WTC11 (cell line): ENCODE data around the gene HMGCS1. TPM values are rescaled to one million over a fixed set of nuclear protein-coding genes. Genes with fewer than 3 reads are reported as not detected.

ENCODE experiments used
- ATAC-seq: fragments of 200-7000 bp; cut with Tn5 transposase; 2 replicates; pipeline ENCODE4 v1.10.0; 2021; ENCODE audit warnings: mild to moderate bottlenecking, moderate library complexity
- CTCF ChIA-PET: fragments of 300-600 bp; sonication (Branson Sonifier 250); formaldehyde crosslinking; loops from one replicate; lab custom pipeline; 2021; ENCODE audit warnings: antibody characterized with exemption; lab: Charles Lee
- POLR2A ChIA-PET: fragments of 350-600 bp; sonication (Branson Sonifier 250); formaldehyde crosslinking; loops from one replicate; lab custom pipeline; 2021; ENCODE audit warnings: antibody characterized with exemption; lab: Charles Lee
- DNase-seq: peaks from one replicate; pipeline ENCODE4 v3.0.0; 2021; ENCODE audit warnings: low spot score
- H3K27ac Mint-ChIP-seq: 2 replicates; pipeline ENCODE4 v1.8.0; 2021; ENCODE audit warnings: mixed read lengths
- H3K27me3 Mint-ChIP-seq: 2 replicates; pipeline ENCODE4 v1.8.0; 2021; ENCODE audit warnings: low read depth, mild to moderate bottlenecking, moderate library complexity, mixed read lengths
- H3K36me3 Mint-ChIP-seq: 2 replicates; pipeline ENCODE4 v1.8.0; 2021; ENCODE audit warnings: mixed read lengths
- H3K4me1 Mint-ChIP-seq: 2 replicates; pipeline ENCODE4 v1.8.0; 2022; ENCODE audit warnings: mixed read lengths
- H3K4me3 Mint-ChIP-seq: 2 replicates; pipeline ENCODE4 v1.8.0; 2021; ENCODE audit warnings: mild to moderate bottlenecking, moderate library complexity, mixed read lengths
- H3K9me3 Mint-ChIP-seq: 2 replicates; pipeline ENCODE4 v1.8.0; 2021; ENCODE audit warnings: mixed read lengths
- ATF1 ChIP-seq: sonication (generic); formaldehyde crosslinking; IDR thresholded peaks from 2 replicates; pipeline ENCODE4 v1.8.1; 2023; ENCODE audit warnings: mild to moderate bottlenecking, moderate library complexity, missing genetic modification reagents
- GRHL2 ChIP-seq: fragments of 250-450 bp; sonication (Bioruptor Pico); IDR thresholded peaks from 2 replicates; pipeline ENCODE4 v1.8.0; 2022; ENCODE audit warnings: mild to moderate bottlenecking, moderate library complexity; ENCODE audit not compliant: insufficient replicate concordance, severe bottlenecking
- NFATC4 ChIP-seq: fragments of 250-450 bp; sonication (Bioruptor Pico); IDR thresholded peaks from 2 replicates; pipeline ENCODE4 v1.9.0; 2021; ENCODE audit warnings: mild to moderate bottlenecking
- RORB ChIP-seq: fragments of 250-450 bp; sonication (Bioruptor Pico); IDR thresholded peaks from 2 replicates; pipeline ENCODE4 v1.9.0; 2021; ENCODE audit warnings: mild to moderate bottlenecking
- SMAD4 ChIP-seq: sonication (generic); formaldehyde crosslinking; IDR thresholded peaks from 2 replicates; pipeline ENCODE4 v1.8.0; 2022; ENCODE audit warnings: mild to moderate bottlenecking, missing genetic modification reagents
- total RNA-seq: library from RNA; stranded (reverse); gene quantifications from 3 replicates; pipeline ENCODE4 v1.2.3, GENCODE V29; 2021
- TF ChIP-seq, protein P1 (sequence below): sonication (generic); formaldehyde crosslinking; IDR thresholded peaks from 2 replicates; pipeline ENCODE4 v1.8.1; 2022; ENCODE audit warnings: missing genetic modification reagents, borderline replicate concordance
- TF ChIP-seq, protein P2 (sequence below): fragments of 250-450 bp; sonication (Bioruptor Pico); conservative IDR thresholded peaks from 2 replicates; pipeline ENCODE4 v1.9.0; 2021; ENCODE audit warnings: mild to moderate bottlenecking
- TF ChIP-seq, protein P3 (sequence below): fragments of 250-450 bp; sonication (Bioruptor Pico); IDR thresholded peaks from 2 replicates; pipeline ENCODE4 v1.9.0; 2021; ENCODE audit warnings: mild to moderate bottlenecking
- TF ChIP-seq, protein P4 (sequence below): fragments of 250-450 bp; sonication (Bioruptor Pico); IDR thresholded peaks from 2 replicates; pipeline ENCODE4 v1.8.0; 2021; ENCODE audit warnings: mild to moderate bottlenecking

The HMGCS1 gene
- total RNA-seq, 1 experiment from 2014 or later: 199 TPM

DNA sequence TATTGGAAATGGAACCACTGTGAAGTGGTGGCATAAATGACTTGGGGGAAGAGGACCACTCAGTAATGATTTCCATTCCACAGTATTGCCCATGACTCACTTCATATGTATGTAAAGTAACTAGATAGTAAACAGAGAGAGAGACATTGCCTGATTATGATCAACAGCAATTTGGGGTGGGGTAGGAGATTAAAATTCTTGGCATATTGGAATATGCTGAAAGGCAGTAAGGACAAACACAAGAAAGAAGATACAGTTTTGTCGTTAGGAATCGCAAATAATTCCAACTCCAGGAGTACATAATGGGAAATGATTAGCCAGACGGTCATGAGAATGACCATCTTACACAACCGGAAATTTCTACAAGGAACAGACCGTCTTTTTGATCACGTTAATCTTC is 1.5 kb upstream of the HMGCS1 start (continued):
- no peak for TF ChIP-seq RORB (CRISPR knock-in tag)
- TF ChIP-seq GRHL2 (CRISPR knock-in tag): no peak
- TF ChIP-seq, protein P1, sequence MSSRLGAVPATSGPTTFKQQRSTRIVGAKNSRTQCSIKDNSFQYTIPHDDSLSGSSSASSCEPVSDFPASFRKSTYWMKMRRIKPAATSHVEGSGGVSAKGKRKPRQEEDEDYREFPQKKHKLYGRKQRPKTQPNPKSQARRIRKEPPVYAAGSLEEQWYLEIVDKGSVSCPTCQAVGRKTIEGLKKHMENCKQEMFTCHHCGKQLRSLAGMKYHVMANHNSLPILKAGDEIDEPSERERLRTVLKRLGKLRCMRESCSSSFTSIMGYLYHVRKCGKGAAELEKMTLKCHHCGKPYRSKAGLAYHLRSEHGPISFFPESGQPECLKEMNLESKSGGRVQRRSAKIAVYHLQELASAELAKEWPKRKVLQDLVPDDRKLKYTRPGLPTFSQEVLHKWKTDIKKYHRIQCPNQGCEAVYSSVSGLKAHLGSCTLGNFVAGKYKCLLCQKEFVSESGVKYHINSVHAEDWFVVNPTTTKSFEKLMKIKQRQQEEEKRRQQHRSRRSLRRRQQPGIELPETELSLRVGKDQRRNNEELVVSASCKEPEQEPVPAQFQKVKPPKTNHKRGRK (CRISPR knock-in tag): no peak

DNA sequence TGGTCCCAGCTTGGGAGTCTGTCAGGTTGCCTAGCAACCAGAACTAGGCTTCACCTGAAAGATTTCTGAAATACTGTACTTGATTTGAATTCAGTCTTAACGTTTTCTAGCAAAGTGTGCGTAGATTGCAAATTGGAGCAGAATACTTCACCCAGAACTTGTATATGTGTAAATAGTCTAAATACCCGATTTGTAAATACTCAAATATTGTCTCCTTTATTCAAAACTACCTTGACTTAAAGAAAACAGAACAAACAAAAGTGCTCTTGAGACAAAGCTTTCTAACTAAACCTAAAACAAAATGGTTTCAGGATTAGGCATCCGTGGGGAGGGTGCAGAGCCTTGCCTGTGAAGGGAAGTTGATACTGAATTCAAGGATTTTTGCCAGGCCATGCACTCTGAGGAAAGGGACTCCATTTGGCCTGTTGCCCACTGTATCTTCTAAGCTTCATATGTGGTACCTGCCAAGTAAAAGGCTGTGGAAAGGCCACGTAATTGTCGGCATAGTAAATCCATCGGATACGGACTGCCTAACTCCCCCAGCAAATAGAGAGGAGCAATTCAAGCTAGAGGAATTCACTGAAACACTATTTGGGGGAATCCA is 744 bp upstream of the HMGCS1 start:
- Mint-ChIP-seq H3K27me3 (peaks cover 3% of the 10 kb centered on the region; the same call in 1 of the 2 replicates), H3K36me3 (peaks cover 10% of the 10 kb centered on the region), H3K4me1 (peaks cover 45% of the 10 kb centered on the region), H3K9me3 (peaks cover 16% of the 10 kb centered on the region), H3K4me3 (peak overlapping the region; percentile 94), H3K27ac (peak overlapping the region; percentile 99)
- CTCF ChIA-PET: interaction anchor here (0.6 to 3.0 kb wide), 11 partner anchors 11 to 1504 kb away, joined by 3 to 31 read pairs (median 5); partner anchors contain the start of genes C5orf34, TMEM267 and ZNF131
- TF ChIP-seq, protein P2, sequence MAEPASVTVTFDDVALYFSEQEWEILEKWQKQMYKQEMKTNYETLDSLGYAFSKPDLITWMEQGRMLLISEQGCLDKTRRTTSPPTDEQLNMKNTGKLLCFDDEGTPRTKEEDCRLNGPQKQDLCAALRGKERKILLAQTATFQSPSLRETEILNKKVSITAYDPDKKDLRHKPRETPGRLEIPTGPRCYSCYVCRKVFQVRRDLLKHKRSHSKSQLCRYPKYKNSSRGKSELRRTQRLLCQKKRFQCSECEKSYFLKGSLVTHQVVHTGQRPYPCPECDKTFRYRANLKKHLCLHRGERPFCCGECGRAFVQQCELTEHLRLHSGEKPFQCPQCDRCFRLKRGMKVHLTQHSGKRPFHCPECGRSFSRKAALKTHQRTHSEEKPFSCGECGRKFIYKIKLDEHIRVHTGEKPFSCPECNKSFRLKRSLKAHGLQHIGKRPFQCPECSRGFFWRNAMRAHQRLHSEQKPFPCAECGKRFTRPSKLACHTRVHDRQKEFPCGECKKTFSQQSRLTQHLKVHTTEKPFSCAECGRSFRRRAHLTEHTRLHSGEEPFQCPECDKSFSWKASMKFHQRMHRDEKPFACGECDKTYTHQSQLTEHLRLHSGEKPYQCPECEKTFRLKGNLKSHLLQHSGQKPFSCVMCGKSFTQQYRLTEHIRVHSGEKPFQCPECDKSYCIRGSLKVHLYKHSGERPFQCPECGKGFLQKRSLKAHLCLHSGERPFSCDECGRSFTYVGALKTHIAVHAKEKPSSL: no peak
- DNase-seq (no peak), ATAC-seq (no peak)
- POLR2A ChIA-PET: interaction anchor here (1.1 to 2.1 kb wide), 4 partner anchors 14 to 201 kb away, joined by 3 to 15 read pairs (median 6); partner anchors contain the start of genes C5orf34, TMEM267 and ZNF131

DNA sequence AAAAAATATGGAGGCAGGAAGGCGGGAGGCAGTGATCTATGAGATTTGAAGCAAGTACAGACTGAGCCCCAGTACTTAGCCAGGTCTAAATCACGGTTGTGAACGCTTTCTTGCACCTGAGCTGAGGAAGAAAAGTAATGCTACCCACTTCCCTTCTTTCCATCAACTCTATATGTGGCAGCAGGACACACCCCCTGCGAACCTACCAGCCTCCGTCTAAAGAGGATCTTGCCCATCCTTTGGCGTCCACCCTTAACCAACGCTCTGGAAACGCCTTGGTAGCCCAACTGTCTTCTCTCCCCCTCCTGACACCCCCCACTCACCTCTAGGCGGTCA is 545 bp downstream of the HMGCS1 start:
- no peak; the same call in 1 of the 2 replicates for ATAC-seq
- POLR2A ChIA-PET: interaction anchor here (0.6 to 2.1 kb wide), 5 partner anchors 13 to 202 kb away, joined by 3 to 15 read pairs (median 5); partner anchors contain the start of genes C5orf34, TMEM267 and ZNF131

More for the DNA sequence above, 545 bp downstream of the HMGCS1 start:
- CTCF ChIA-PET: interaction anchor here (0.9 to 3.0 kb wide), 6 partner anchors 9 to 248 kb away, joined by 3 to 31 read pairs (median 9); partner anchors contain the start of genes TMEM267 and ZNF131
- Mint-ChIP-seq H3K4me1 (peaks cover 57% of the 10 kb centered on the region), H3K27me3 (peaks cover 3% of the 10 kb centered on the region; the same call in 1 of the 2 replicates), H3K4me3 (peak overlapping the region; percentile 94), H3K27ac (peak overlapping the region; percentile 91), H3K36me3 (peaks cover 10% of the 10 kb centered on the region), H3K9me3 (peaks cover 16% of the 10 kb centered on the region)
- DNase-seq: no peak
- TF ChIP-seq SMAD4 (CRISPR knock-in tag): no peak
- TF ChIP-seq, protein P3, sequence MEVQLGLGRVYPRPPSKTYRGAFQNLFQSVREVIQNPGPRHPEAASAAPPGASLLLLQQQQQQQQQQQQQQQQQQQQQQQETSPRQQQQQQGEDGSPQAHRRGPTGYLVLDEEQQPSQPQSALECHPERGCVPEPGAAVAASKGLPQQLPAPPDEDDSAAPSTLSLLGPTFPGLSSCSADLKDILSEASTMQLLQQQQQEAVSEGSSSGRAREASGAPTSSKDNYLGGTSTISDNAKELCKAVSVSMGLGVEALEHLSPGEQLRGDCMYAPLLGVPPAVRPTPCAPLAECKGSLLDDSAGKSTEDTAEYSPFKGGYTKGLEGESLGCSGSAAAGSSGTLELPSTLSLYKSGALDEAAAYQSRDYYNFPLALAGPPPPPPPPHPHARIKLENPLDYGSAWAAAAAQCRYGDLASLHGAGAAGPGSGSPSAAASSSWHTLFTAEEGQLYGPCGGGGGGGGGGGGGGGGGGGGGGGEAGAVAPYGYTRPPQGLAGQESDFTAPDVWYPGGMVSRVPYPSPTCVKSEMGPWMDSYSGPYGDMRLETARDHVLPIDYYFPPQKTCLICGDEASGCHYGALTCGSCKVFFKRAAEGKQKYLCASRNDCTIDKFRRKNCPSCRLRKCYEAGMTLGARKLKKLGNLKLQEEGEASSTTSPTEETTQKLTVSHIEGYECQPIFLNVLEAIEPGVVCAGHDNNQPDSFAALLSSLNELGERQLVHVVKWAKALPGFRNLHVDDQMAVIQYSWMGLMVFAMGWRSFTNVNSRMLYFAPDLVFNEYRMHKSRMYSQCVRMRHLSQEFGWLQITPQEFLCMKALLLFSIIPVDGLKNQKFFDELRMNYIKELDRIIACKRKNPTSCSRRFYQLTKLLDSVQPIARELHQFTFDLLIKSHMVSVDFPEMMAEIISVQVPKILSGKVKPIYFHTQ (CRISPR knock-in tag): no peak
- TF ChIP-seq NFATC4 (CRISPR knock-in tag): no peak
- TF ChIP-seq, protein P4, sequence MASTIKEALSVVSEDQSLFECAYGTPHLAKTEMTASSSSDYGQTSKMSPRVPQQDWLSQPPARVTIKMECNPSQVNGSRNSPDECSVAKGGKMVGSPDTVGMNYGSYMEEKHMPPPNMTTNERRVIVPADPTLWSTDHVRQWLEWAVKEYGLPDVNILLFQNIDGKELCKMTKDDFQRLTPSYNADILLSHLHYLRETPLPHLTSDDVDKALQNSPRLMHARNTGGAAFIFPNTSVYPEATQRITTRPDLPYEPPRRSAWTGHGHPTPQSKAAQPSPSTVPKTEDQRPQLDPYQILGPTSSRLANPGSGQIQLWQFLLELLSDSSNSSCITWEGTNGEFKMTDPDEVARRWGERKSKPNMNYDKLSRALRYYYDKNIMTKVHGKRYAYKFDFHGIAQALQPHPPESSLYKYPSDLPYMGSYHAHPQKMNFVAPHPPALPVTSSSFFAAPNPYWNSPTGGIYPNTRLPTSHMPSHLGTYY (CRISPR knock-in tag): no peak
- no peak for TF ChIP-seq ATF1 (CRISPR knock-in tag)
